Measurements from ENCODE around the gene ECM1. TPM values are rescaled to one million over a fixed set of nuclear protein-coding genes. Genes with fewer than 3 reads are reported as not detected.
A peak's percentile ranks its signal among the peaks of the same experiment; 100 is the strongest.

ECM1 gene
- total RNA-seq, 1 experiment from 2014 or later = 1.7 TPM

GRCh38 chr1:150560576-150561253, 52.8 kb downstream of the ECM1 start:
- intact Hi-C loops (cut with micrococcal nuclease) = loop anchor here (1.0 to 5.0 kb wide), 13 partner anchors 19 to 502 kb away; partner anchors contain the start of genes CA14, GOLPH3L, MCL1 and MINDY1
- H3K36me3 Mint-ChIP-seq (ENCODE audit: insufficient read depth, unreplicated experiment) = peaks cover 46% of the 10 kb centered on the region
- ChIA-PET CTCF (interaction anchor here (0.5 to 9.8 kb wide), 97 partner anchors 7 to 751 kb away, joined by 3 to 245 read pairs (median 5); partner anchors contain the start of genes ADAMTSL4, CDC42SE1, CTSK and ECM1), POLR2A (interaction anchor here (0.6 to 27.7 kb wide), 40 partner anchors 2 to 495 kb away, joined by 3 to 1801 read pairs (median 4); partner anchors contain the start of genes ADAMTSL4, ANP32E, APH1A and ENSA)
- BruUV-seq (replicated peaks) = TSS peak; percentile 71
- H3K4me3 Mint-ChIP-seq (ENCODE audit: unreplicated experiment) = peak overlapping the region; percentile 74
- H3K9me3 Mint-ChIP-seq (ENCODE audit: unreplicated experiment) = no peaks in the 10 kb centered on the region
- no peaks in the 10 kb centered on the region for H3K27me3 Mint-ChIP-seq (ENCODE audit: insufficient read depth, unreplicated experiment)
- H3K4me1 Mint-ChIP-seq (ENCODE audit: insufficient read depth, unreplicated experiment) = peaks cover 46% of the 10 kb centered on the region
- H3K27ac Mint-ChIP-seq (ENCODE audit: low read depth, unreplicated experiment) = peak overlapping the region; percentile 99
- peak; percentile 95 for DNase-seq (ENCODE audit: unreplicated experiment)
- peak; percentile 95 for TF ChIP-seq CTCF (IDR thresholded peaks at IDR 0.05; ENCODE audit: unreplicated experiment)

- no peak for TF ChIP-seq CTCF (IDR thresholded peaks at IDR 0.05; ENCODE audit: unreplicated experiment)
- BruUV-seq (replicated peaks) = TSS peak; percentile 85
- no peaks in the 10 kb centered on the region for H3K9me3 Mint-ChIP-seq (ENCODE audit: unreplicated experiment)
- peaks cover 46% of the 10 kb centered on the region for H3K36me3 Mint-ChIP-seq (ENCODE audit: insufficient read depth, unreplicated experiment)
- peak; percentile 100 for DNase-seq (ENCODE audit: unreplicated experiment)
- intact Hi-C loops (cut with micrococcal nuclease) = loop anchor here (1.0 to 5.0 kb wide), 10 partner anchors 18 to 501 kb away; partner anchors contain the start of genes CA14, GOLPH3L, MCL1 and MINDY1
- ChIA-PET CTCF (interaction anchor here (0.6 to 9.8 kb wide), 69 partner anchors 7 to 499 kb away, joined by 3 to 245 read pairs (median 5); partner anchors contain the start of genes ADAMTSL4, CDC42SE1, CTSK and ENSA), POLR2A (interaction anchor here (0.6 to 27.7 kb wide), 46 partner anchors 3 to 674 kb away, joined by 3 to 1801 read pairs (median 4); partner anchors contain the start of genes ADAMTSL4, ANP32E, APH1A and CIART)
- H3K4me3 Mint-ChIP-seq (ENCODE audit: unreplicated experiment) = peak overlapping the region; percentile 74
- no peaks in the 10 kb centered on the region for H3K27me3 Mint-ChIP-seq (ENCODE audit: insufficient read depth, unreplicated experiment)
- peak overlapping the region; percentile 99 for H3K27ac Mint-ChIP-seq (ENCODE audit: low read depth, unreplicated experiment)
- H3K4me1 Mint-ChIP-seq (ENCODE audit: insufficient read depth, unreplicated experiment) = peaks cover 46% of the 10 kb centered on the region
These were observed 53.5 kb downstream of the ECM1 start for GRCh38 chr1:150561254-150561973.

GRCh38 chr1:150561974-150562445, 54.1 kb downstream of the ECM1 start:
- peaks cover 46% of the 10 kb centered on the region for H3K36me3 Mint-ChIP-seq (ENCODE audit: insufficient read depth, unreplicated experiment)
- peak overlapping the region; percentile 74 for H3K4me3 Mint-ChIP-seq (ENCODE audit: unreplicated experiment)
- H3K9me3 Mint-ChIP-seq (ENCODE audit: unreplicated experiment) = no peaks in the 10 kb centered on the region
- peaks cover 52% of the 10 kb centered on the region for H3K4me1 Mint-ChIP-seq (ENCODE audit: insufficient read depth, unreplicated experiment)
- peak; percentile 98 for DNase-seq (ENCODE audit: unreplicated experiment)
- ChIA-PET POLR2A (interaction anchor here (0.5 to 27.7 kb wide), 30 partner anchors 3 to 810 kb away, joined by 3 to 1801 read pairs (median 4); partner anchors contain the start of genes ADAMTSL4, CIART, ENSA and FALEC), CTCF (interaction anchor here (0.6 to 9.8 kb wide), 20 partner anchors 12 to 465 kb away, joined by 3 to 245 read pairs (median 8); partner anchors contain the start of genes ADAMTSL4, CTSK, ENSA and MCL1)
- peak overlapping the region; percentile 99 for H3K27ac Mint-ChIP-seq (ENCODE audit: low read depth, unreplicated experiment)
- no peaks in the 10 kb centered on the region for H3K27me3 Mint-ChIP-seq (ENCODE audit: insufficient read depth, unreplicated experiment)
- intact Hi-C loops (cut with micrococcal nuclease) = loop anchor here (1.0 to 5.0 kb wide), 10 partner anchors 17 to 500 kb away; partner anchors contain the start of genes CA14, GOLPH3L, MCL1 and MINDY1
- BruUV-seq (replicated peaks) = no TSS peak
- no peak for TF ChIP-seq CTCF (IDR thresholded peaks at IDR 0.05; ENCODE audit: unreplicated experiment)

Measured in MCF 10A (cell line).